ENCODE data around the gene GDPD1. TPM values are rescaled to one million over a fixed set of nuclear protein-coding genes. Genes with fewer than 3 reads are reported as not detected.
"Not testable (repeated sequence)": the region's sequence is repeated elsewhere in the genome, so short reads cannot be mapped to it uniquely, and the experiment has no call there.

Gene GDPD1
- total and polyA plus RNA-seq, 12 donors = 0.95 to 4.8 (median 1.8) TPM

GRCh38 chr17:59175076-59175475 lies 45.2 kb upstream of the GDPD1 start:
- ATAC-seq (no peak), DNase-seq (no peak)
- Histone ChIP-seq H3K4me3 (no peak overlapping the region), H3K27me3 (no peaks in the 10 kb centered on the region), H3K4me1 (no peaks in the 10 kb centered on the region), H3K36me3 (peaks cover 0 to 44% (median 0%) of the 10 kb centered on the region in 9 donors), H3K27ac (no peak overlapping the region), H3K9me3 (no peaks in the 10 kb centered on the region)
- intact Hi-C loops (cut with DNase I) = no loop called here
- 94 to 95% methylated on average over 7 of the region's 7 CpGs for WGBS, 2 donors
- no peak for TF ChIP-seq CTCF (IDR thresholded peaks at IDR 0.05)

DNA sequence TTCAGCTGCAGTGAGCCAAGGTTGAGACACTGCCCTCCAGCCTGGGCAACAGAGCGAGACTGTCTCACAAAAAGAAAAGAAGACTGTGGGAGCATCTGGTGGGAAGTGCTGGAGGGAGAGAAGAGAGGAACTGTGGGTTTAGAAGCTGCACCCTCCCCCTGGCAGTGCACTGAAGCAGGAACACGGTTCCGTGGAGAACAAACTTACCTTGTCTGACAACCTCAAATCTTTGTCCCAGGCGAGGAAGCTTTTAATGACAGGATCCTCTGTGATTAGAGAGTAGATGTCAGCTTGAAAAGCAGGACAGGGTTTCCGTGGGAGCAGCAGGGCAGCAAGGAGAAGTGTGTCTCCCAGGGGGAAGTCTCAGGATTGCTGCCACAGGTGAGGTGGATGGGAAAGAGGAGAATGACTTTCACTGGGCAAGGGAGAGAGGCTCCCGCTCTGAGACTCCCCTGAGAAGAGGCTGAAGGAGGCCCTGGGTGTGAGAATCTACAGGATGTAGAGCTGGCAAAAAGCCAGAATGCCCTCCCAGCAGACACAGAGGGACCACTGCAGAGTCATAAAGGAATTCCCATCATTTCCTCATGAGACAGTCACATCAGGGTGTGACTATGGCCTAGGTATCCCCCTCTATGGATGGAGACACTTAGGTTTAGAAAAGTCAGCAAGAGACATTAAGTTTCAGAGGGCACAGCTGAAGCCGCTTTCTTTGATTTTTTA lies 41.9 kb upstream of the GDPD1 start:
- DNase-seq = no peak
- no peak for TF ChIP-seq CTCF (IDR thresholded peaks at IDR 0.05)
- intact Hi-C loops (cut with DNase I) = no loop called here
- H3K4me3 ChIP-seq = no peak overlapping the region
- H3K4me1 ChIP-seq = no peaks in the 10 kb centered on the region
- ATAC-seq = no peak
- H3K27ac ChIP-seq = no peak overlapping the region
- WGBS, 2 donors = 74 to 76% methylated on average over 7 of the region's 7 CpGs
- H3K9me3 ChIP-seq = no peaks in the 10 kb centered on the region
- peaks cover 0 to 10% (median 0%) of the 10 kb centered on the region in 9 donors for H3K36me3 ChIP-seq
- H3K27me3 ChIP-seq = no peaks in the 10 kb centered on the region

GRCh38 chr17:59179601-59180000 lies 40.7 kb upstream of the GDPD1 start:
- H3K4me3 ChIP-seq; ATAC-seq; H3K9me3 ChIP-seq; H3K27ac ChIP-seq; H3K4me1 ChIP-seq; intact Hi-C loops (cut with DNase I); H3K27me3 ChIP-seq; H3K36me3 ChIP-seq; DNase-seq: not testable (repeated sequence)
- WGBS, 2 donors = 94 to 96% methylated on average over 11 of the region's 11 CpGs

GRCh38 chr17:59180626-59181025 lies 39.7 kb upstream of the GDPD1 start:
- no peak for TF ChIP-seq CTCF (IDR thresholded peaks at IDR 0.05)
- 98 to 99% methylated on average over 9 of the region's 9 CpGs for WGBS, 2 donors

GRCh38 chr17:59181481-59181880 lies 38.8 kb upstream of the GDPD1 start:
- Histone ChIP-seq H3K36me3 (peaks cover 0 to 15% (median 0%) of the 10 kb centered on the region in 9 donors), H3K4me3 (no peak overlapping the region), H3K27me3 (no peaks in the 10 kb centered on the region), H3K9me3 (no peaks in the 10 kb centered on the region), H3K27ac (no peak overlapping the region), H3K4me1 (no peaks in the 10 kb centered on the region)
- intact Hi-C loops (cut with DNase I) = no loop called here
- DNase-seq = no peak
- WGBS, 2 donors = 98 to 99% methylated on average over 9 of the region's 9 CpGs
- TF ChIP-seq CTCF (IDR thresholded peaks at IDR 0.05) = no peak
- no peak for ATAC-seq

More at GRCh38 chr17:59180626-59181025, 39.7 kb upstream of the GDPD1 start:
- Histone ChIP-seq H3K36me3 (peaks cover 0 to 6% (median 0%) of the 10 kb centered on the region in 9 donors), H3K27ac (no peak overlapping the region), H3K27me3 (no peaks in the 10 kb centered on the region), H3K4me3 (no peak overlapping the region), H3K4me1 (no peaks in the 10 kb centered on the region), H3K9me3 (no peaks in the 10 kb centered on the region)
- intact Hi-C loops (cut with DNase I) = no loop called here
- DNase-seq (no peak), ATAC-seq (no peak)
